Natural killer cell (primary cell): ENCODE measurements around the gene ADGRD1. TPM values are rescaled to one million over a fixed set of nuclear protein-coding genes. Genes with fewer than 3 reads are reported as not detected.

ENCODE experiments used
- ATAC-seq, 3 donors: fragments of 150-1000 bp in 2 of 3; fragments of 200-7000 bp in 1 of 3; cut with Tn5 transposase; 1 replicate in 1 of 3; 2 replicates in 2 of 3; pipeline ENCODE4 v1.10.0; 2021; ENCODE audit warnings: mild to moderate bottlenecking in 2 of 3, moderate library complexity in 2 of 3
- DNase-seq, 2 donors: peaks; one replicate each; pipeline versions ENCODE4 v3.0.0 to v3.0.0-alpha.2; 2013 to 2021; ENCODE audit warnings: mixed read lengths in 1 of 2
- H3K27ac ChIP-seq: one replicate; pipeline ENCODE4 v1.5.1; 2013; ENCODE audit warnings: mild to moderate bottlenecking, low read length
- H3K27me3 ChIP-seq: one replicate; pipeline ENCODE4 v1.6.1; 2013; ENCODE audit warnings: low read length; ENCODE audit not compliant: control insufficient read depth, insufficient read depth
- H3K36me3 ChIP-seq: one replicate; pipeline ENCODE4 v1.6.1; 2013; ENCODE audit warnings: low read length; ENCODE audit not compliant: control insufficient read depth, insufficient read depth
- H3K4me1 ChIP-seq: one replicate; pipeline ENCODE4 v1.6.1; 2013; ENCODE audit warnings: low read length; ENCODE audit not compliant: control insufficient read depth, insufficient read depth
- H3K4me3 ChIP-seq: one replicate; pipeline ENCODE4 v1.5.1; 2013; ENCODE audit warnings: low read length
- H3K9me3 ChIP-seq: one replicate; pipeline ENCODE4 v1.6.1; 2013; ENCODE audit warnings: low read length; ENCODE audit not compliant: control insufficient read depth, insufficient read depth
- H3K27ac Mint-ChIP-seq, 2 donors: one replicate each; pipeline ENCODE4 v1.8.0; 2022; ENCODE audit warnings: mild to moderate bottlenecking in 2 of 2, mixed read lengths in 2 of 2, moderate library complexity in 1 of 2
- H3K27me3 Mint-ChIP-seq, 2 donors: one replicate each; pipeline ENCODE4 v1.8.0; 2022; ENCODE audit warnings: low read depth in 2 of 2, mixed read lengths in 2 of 2
- H3K36me3 Mint-ChIP-seq: one replicate; pipeline ENCODE4 v1.8.0; 2022; ENCODE audit warnings: mixed read lengths
- H3K4me1 Mint-ChIP-seq, 2 donors: one replicate each; pipeline ENCODE4 v1.8.0; 2022; ENCODE audit warnings: mixed read lengths in 2 of 2
- H3K4me3 Mint-ChIP-seq: one replicate; pipeline ENCODE4 v1.8.0; 2022; ENCODE audit warnings: mild to moderate bottlenecking, moderate library complexity, mixed read lengths
- H3K9me3 Mint-ChIP-seq, 2 donors: one replicate each; pipeline ENCODE4 v1.8.0; 2022; ENCODE audit warnings: mixed read lengths in 2 of 2
- CTCF ChIP-seq: fragments of 200-600 bp; IDR thresholded peaks from one replicate; pipeline ENCODE4 v1.8.0; 2022; ENCODE audit warnings: antibody characterized with exemption
- WGBS: methylation state at CpG from one replicate; pipeline ENCODE4 v1.1.7; 2013; ENCODE audit warnings: missing lambda C conversion rate; ENCODE audit not compliant: insufficient coverage; 5-methylcytosine and 5-hydroxymethylcytosine counted together
- intact Hi-C: fragments of 100-400 bp; cut with micrococcal nuclease; formaldehyde crosslinking; loops from one replicate; pipeline ENCODE4 v1.14.2; 2022
- total RNA-seq, 4 donors: library from RNA; stranded (reverse); fragments of 120-200 nt in 1 of 4; gene quantifications; one replicate each; pipeline versions ENCODE4 v1.2.3 to v1.2.4, GENCODE V29; 2013 to 2022

Gene ADGRD1
- total RNA-seq, 3 donors from 2014 or later (not counting 1 experiment from before 2014, with no cell fraction given): 0.50 to 3.9 (median 1.4) TPM

GRCh38 chr12:131087302-131087818 is 133.7 kb downstream of the ADGRD1 start:
- no peaks in the 10 kb centered on the region for H3K27me3 ChIP-seq
- Mint-ChIP-seq H3K27ac (no peak overlapping the region), H3K36me3 (no peaks in the 10 kb centered on the region), H3K4me1 (no peaks in the 10 kb centered on the region), H3K9me3 (no peaks in the 10 kb centered on the region), H3K27me3 (peaks cover 6 to 9% of the 10 kb centered on the region in 2 donors), H3K4me3 (no peak overlapping the region)
- no peak overlapping the region for H3K27ac ChIP-seq
- no peaks in the 10 kb centered on the region for H3K9me3 ChIP-seq
- intact Hi-C loops: no loop called here
- DNase-seq (no peak), ATAC-seq (no peak)
- no peak overlapping the region for H3K4me3 ChIP-seq
- H3K4me1 ChIP-seq: peaks cover 2% of the 10 kb centered on the region
- TF ChIP-seq CTCF: no peak
- 92% methylated on average over 24 of the region's 24 CpGs for WGBS
- H3K36me3 ChIP-seq: no peaks in the 10 kb centered on the region

DNA sequence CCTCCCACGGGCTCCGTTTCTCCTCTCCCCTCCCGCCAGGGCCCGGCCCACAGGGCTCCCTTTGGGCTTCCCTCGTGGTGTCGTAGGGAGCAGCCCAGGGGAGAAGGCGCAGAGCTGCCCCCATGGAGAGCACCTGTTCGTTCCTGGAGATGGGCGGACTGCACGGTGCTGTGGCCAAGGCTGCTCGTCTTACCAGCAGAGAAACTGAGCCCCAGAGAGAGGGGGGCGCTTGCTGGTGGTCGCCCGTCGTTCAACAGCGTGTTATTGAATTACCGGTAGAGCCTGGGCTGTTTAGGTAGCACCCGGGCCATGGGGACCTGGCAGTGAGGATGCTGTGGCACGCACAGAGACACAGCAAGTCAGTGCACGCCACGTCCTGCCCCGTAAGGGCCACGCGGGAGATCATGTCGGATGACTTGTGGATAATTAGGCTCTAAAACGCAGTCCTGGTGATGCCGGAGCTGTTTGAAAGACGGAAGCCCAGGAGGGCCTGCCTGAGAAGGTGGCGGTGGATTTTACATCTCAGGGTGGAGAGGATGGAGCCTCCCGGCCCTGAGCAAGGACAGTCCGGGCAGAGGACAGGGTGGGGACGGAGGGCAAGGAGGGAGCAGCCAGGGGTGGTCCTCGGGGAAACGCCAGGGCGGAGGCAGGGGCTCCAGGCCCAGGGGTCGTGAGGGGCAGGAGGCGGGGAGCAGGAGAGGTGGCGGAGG is 134.4 kb downstream of the ADGRD1 start:
- DNase-seq: no peak
- no peak for TF ChIP-seq CTCF
- intact Hi-C loops: no loop called here

GRCh38 chr12:131088701-131089530 is 135.2 kb downstream of the ADGRD1 start:
- peaks cover 16% of the 10 kb centered on the region for H3K4me1 ChIP-seq
- no peaks in the 10 kb centered on the region for H3K27me3 ChIP-seq
- Mint-ChIP-seq H3K4me3 (no peak overlapping the region), H3K27me3 (peaks cover 4 to 6% of the 10 kb centered on the region in 2 donors), H3K36me3 (no peaks in the 10 kb centered on the region), H3K4me1 (peaks cover 4 to 6% of the 10 kb centered on the region in 2 donors), H3K9me3 (no peaks in the 10 kb centered on the region), H3K27ac (no peak overlapping the region)
- ATAC-seq (no peak), DNase-seq (no peak)
- intact Hi-C loops: no loop called here
- WGBS: 92% methylated on average over 28 of the region's 28 CpGs
- H3K36me3 ChIP-seq: no peaks in the 10 kb centered on the region
- no peak for TF ChIP-seq CTCF
- H3K4me3 ChIP-seq: no peak overlapping the region
- H3K27ac ChIP-seq: no peak overlapping the region
- no peaks in the 10 kb centered on the region for H3K9me3 ChIP-seq

More for the DNA sequence above, 134.4 kb downstream of the ADGRD1 start:
- no peaks in the 10 kb centered on the region for H3K36me3 ChIP-seq
- no peak overlapping the region for H3K27ac Mint-ChIP-seq
- peaks cover 6 to 9% of the 10 kb centered on the region in 2 donors for H3K27me3 Mint-ChIP-seq
- ATAC-seq: peak in 1 of 3 donors; percentile 21
- H3K27ac ChIP-seq: no peak overlapping the region
- H3K4me1 Mint-ChIP-seq: peaks cover 3% of the 10 kb centered on the region in 2 donors
- no peaks in the 10 kb centered on the region for H3K36me3 Mint-ChIP-seq
- WGBS: 89% methylated on average over 38 of the region's 38 CpGs
- peaks cover 9% of the 10 kb centered on the region for H3K4me1 ChIP-seq
- H3K4me3 ChIP-seq: no peak overlapping the region
- H3K4me3 Mint-ChIP-seq: no peak overlapping the region
- H3K9me3 Mint-ChIP-seq: no peaks in the 10 kb centered on the region
- no peaks in the 10 kb centered on the region for H3K27me3 ChIP-seq
- no peaks in the 10 kb centered on the region for H3K9me3 ChIP-seq
